Adrenal gland (tissue), 5 donors: Measurements from ENCODE around the gene LYZL6.

ENCODE experiments used
- POLR2A ChIP-seq, 2 donors: fragments of 450-650 bp; IDR thresholded peaks; one replicate each; pipeline ENCODE4 v1.6.1; 2017; ENCODE audit warnings: antibody characterized with exemption in 2 of 2, mild to moderate bottlenecking in 2 of 2, moderate library complexity in 1 of 2
- TF ChIP-seq, protein P1 (sequence below), 6 experiments: fragments of 450-650 bp in 4 of 6; fragments of 200-600 bp in 2 of 6; sonication (generic) in 1 of 6; IDR thresholded peaks; 1 replicate in 5 of 6; 2 replicates in 1 of 6; pipeline versions ENCODE4 v1.5.1 to v1.8.0; 2016 to 2021; ENCODE audit warnings: antibody characterized with exemption in 6 of 6, mild to moderate bottlenecking in 2 of 6, moderate library complexity in 1 of 6
- donor health status: DM: no; HTN: no; CAD: no.

DNA sequence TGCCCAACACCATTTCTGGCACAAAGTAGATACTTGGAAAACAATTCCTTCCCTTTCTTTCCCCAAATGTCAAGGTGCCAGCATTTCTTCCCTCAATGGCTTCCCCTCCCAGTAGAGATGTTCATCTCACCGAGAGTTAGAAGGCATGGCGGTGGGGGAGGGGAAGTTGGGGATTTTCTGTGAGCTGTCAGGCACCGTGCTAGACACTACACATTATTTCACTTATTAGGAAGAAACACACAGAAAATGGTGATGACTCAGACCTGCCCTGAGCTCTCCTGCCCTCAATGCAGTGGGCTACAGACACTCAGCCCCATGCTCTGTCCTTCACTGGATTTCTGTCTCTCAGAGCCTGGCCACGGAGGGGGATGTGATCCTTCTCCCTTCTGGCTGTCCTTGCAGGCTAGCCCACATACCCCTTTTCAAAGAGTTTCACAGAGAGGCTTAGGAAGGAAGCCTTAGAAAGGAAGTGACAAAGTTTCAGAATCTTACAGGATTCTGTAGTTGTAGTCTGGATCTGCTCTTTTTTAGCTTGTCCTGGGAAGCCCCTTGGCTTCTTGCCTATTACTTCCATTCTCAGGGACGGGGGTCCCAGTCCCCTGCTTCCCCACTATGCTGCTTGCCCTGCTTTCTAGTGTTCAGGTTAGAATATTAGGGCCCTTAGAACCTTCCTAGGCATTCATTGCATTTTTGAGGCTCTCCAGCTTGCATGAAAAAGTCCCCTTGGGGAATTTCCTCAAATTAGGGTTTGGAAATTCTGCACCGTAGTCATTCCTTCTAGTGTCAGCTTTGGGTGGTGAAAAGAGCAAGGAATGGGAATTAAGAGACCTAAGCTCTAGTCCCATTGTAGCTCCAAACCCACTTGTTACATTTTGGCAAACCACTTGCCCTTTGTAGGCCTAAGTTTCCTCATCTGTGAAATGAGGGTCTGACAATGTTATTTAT, 51.1 kb downstream of the LYZL6 start:
- TF ChIP-seq POLR2A (IDR thresholded peaks at IDR 0.05), result no peak
- TF ChIP-seq, protein P1, sequence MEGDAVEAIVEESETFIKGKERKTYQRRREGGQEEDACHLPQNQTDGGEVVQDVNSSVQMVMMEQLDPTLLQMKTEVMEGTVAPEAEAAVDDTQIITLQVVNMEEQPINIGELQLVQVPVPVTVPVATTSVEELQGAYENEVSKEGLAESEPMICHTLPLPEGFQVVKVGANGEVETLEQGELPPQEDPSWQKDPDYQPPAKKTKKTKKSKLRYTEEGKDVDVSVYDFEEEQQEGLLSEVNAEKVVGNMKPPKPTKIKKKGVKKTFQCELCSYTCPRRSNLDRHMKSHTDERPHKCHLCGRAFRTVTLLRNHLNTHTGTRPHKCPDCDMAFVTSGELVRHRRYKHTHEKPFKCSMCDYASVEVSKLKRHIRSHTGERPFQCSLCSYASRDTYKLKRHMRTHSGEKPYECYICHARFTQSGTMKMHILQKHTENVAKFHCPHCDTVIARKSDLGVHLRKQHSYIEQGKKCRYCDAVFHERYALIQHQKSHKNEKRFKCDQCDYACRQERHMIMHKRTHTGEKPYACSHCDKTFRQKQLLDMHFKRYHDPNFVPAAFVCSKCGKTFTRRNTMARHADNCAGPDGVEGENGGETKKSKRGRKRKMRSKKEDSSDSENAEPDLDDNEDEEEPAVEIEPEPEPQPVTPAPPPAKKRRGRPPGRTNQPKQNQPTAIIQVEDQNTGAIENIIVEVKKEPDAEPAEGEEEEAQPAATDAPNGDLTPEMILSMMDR (IDR thresholded peaks at IDR 0.05), result no peak
